ENCODE data around the gene RHOF.

RHOF gene

GRCh38 chr12:121831571-121832245 is 38.2 kb upstream of the RHOF start:
- no peak for TF ChIP-seq ZFP3 (CRISPR knock-in tag; IDR thresholded peaks at IDR 0.05)
- no peak for TF ChIP-seq ESRRG (CRISPR knock-in tag; IDR thresholded peaks at IDR 0.05)
- no peak for TF ChIP-seq OSR1 (CRISPR knock-in tag; IDR thresholded peaks at IDR 0.05)
- TF ChIP-seq CSRNP3 (CRISPR knock-in tag; IDR thresholded peaks at IDR 0.05): no peak
- no peak for TF ChIP-seq ZNF8 (CRISPR knock-in tag; IDR thresholded peaks at IDR 0.05)
- TF ChIP-seq GLIS3 (CRISPR knock-in tag; IDR thresholded peaks at IDR 0.05): no peak
- TF ChIP-seq, protein P1, sequence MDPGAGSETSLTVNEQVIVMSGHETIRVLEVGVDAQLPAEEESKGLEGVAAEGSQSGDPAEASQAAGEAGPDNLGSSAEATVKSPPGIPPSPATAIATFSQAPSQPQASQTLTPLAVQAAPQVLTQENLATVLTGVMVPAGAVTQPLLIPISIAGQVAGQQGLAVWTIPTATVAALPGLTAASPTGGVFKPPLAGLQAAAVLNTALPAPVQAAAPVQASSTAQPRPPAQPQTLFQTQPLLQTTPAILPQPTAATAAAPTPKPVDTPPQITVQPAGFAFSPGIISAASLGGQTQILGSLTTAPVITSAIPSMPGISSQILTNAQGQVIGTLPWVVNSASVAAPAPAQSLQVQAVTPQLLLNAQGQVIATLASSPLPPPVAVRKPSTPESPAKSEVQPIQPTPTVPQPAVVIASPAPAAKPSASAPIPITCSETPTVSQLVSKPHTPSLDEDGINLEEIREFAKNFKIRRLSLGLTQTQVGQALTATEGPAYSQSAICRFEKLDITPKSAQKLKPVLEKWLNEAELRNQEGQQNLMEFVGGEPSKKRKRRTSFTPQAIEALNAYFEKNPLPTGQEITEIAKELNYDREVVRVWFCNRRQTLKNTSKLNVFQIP (CRISPR knock-in tag; IDR thresholded peaks at IDR 0.05; ENCODE audit: borderline replicate concordance, low read depth): no peak
- TF ChIP-seq ZNF565 (CRISPR knock-in tag; conservative IDR thresholded peaks at IDR 0.05; ENCODE audit: low read depth): no peak
- no peak for TF ChIP-seq TOX (CRISPR knock-in tag; IDR thresholded peaks at IDR 0.05; ENCODE audit: borderline replicate concordance)
- TF ChIP-seq, protein P2, sequence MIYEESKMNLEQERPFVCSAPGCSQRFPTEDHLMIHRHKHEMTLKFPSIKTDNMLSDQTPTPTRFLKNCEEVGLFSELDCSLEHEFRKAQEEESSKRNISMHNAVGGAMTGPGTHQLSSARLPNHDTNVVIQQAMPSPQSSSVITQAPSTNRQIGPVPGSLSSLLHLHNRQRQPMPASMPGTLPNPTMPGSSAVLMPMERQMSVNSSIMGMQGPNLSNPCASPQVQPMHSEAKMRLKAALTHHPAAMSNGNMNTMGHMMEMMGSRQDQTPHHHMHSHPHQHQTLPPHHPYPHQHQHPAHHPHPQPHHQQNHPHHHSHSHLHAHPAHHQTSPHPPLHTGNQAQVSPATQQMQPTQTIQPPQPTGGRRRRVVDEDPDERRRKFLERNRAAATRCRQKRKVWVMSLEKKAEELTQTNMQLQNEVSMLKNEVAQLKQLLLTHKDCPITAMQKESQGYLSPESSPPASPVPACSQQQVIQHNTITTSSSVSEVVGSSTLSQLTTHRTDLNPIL (CRISPR knock-in tag; IDR thresholded peaks at IDR 0.05; ENCODE audit: low read depth): no peak
- no peak for TF ChIP-seq ARNTL (CRISPR knock-in tag; IDR thresholded peaks at IDR 0.05; ENCODE audit: borderline replicate concordance, low read depth)
- no peak for TF ChIP-seq RARB (CRISPR knock-in tag; IDR thresholded peaks at IDR 0.05)
- TF ChIP-seq, protein P3, sequence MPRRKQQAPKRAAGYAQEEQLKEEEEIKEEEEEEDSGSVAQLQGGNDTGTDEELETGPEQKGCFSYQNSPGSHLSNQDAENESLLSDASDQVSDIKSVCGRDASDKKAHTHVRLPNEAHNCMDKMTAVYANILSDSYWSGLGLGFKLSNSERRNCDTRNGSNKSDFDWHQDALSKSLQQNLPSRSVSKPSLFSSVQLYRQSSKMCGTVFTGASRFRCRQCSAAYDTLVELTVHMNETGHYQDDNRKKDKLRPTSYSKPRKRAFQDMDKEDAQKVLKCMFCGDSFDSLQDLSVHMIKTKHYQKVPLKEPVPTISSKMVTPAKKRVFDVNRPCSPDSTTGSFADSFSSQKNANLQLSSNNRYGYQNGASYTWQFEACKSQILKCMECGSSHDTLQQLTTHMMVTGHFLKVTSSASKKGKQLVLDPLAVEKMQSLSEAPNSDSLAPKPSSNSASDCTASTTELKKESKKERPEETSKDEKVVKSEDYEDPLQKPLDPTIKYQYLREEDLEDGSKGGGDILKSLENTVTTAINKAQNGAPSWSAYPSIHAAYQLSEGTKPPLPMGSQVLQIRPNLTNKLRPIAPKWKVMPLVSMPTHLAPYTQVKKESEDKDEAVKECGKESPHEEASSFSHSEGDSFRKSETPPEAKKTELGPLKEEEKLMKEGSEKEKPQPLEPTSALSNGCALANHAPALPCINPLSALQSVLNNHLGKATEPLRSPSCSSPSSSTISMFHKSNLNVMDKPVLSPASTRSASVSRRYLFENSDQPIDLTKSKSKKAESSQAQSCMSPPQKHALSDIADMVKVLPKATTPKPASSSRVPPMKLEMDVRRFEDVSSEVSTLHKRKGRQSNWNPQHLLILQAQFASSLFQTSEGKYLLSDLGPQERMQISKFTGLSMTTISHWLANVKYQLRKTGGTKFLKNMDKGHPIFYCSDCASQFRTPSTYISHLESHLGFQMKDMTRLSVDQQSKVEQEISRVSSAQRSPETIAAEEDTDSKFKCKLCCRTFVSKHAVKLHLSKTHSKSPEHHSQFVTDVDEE (CRISPR knock-in tag; IDR thresholded peaks at IDR 0.05): no peak
- no peak for TF ChIP-seq ZNF70 (CRISPR knock-in tag; IDR thresholded peaks at IDR 0.05)
- no peak for TF ChIP-seq TCF4 (CRISPR knock-in tag; IDR thresholded peaks at IDR 0.05; ENCODE audit: borderline replicate concordance)
- no peak for TF ChIP-seq ISL1 (CRISPR knock-in tag; IDR thresholded peaks at IDR 0.05)
- TF ChIP-seq ZC3H10 (CRISPR knock-in tag; IDR thresholded peaks at IDR 0.05): no peak
- ATAC-seq: no peak

DNA sequence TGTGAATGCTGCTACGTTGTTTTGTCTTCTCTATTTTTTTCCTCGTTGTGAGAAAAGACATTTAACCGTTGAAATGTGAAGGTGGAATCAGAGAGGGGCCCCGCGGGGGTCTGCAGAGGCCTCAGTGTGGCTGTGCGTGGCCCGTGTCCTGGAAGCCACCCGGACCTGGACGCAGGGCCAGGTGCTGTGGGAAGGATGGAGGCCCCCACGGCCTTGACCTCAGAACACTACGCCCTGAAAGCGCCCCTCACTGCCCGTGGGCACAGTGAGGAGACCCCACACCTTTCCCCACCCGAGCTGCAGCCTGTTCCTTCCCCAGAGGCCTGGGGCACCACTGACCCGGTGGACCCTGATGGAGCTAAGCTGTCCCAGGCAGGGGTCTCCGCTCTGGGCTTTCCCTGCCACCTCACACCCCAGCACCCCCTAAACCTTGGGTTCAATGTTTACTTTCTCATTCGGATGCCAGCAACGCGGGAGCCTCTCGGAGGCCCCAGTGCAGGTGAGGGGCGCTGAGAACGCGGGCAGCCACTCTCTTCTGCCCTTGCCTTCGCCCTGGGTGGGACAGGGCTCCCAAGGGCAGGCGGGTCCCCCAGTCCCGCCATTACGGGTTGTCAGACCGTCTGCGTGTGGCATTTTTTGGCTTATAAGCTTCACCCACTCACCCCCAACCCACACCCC is 37.2 kb upstream of the RHOF start:
- ATAC-seq: no peak
- TF ChIP-seq, protein P1 (CRISPR knock-in tag; IDR thresholded peaks at IDR 0.05; ENCODE audit: borderline replicate concordance, low read depth): no peak
- TF ChIP-seq PATZ1 (CRISPR knock-in tag; IDR thresholded peaks at IDR 0.05; ENCODE audit: borderline replicate concordance) (no peak), ARNTL (CRISPR knock-in tag; IDR thresholded peaks at IDR 0.05; ENCODE audit: borderline replicate concordance, low read depth) (no peak), OSR1 (CRISPR knock-in tag; IDR thresholded peaks at IDR 0.05) (no peak), GLIS3 (CRISPR knock-in tag; IDR thresholded peaks at IDR 0.05) (no peak), BACH2 (CRISPR knock-in tag; IDR thresholded peaks at IDR 0.05; ENCODE audit: borderline replicate concordance) (no peak), CSRNP3 (CRISPR knock-in tag; IDR thresholded peaks at IDR 0.05) (no peak), SNAI2 (CRISPR knock-in tag; IDR thresholded peaks at IDR 0.05) (no peak), ZFP3 (CRISPR knock-in tag; IDR thresholded peaks at IDR 0.05) (no peak)
- TF ChIP-seq, protein P2 (CRISPR knock-in tag; IDR thresholded peaks at IDR 0.05; ENCODE audit: low read depth): no peak
- TF ChIP-seq, protein P3 (CRISPR knock-in tag; IDR thresholded peaks at IDR 0.05): no peak

All from SK-N-SH treated with all-trans-retinoic acid at 6 μM for 48 hours (cell line).